Measurements from ENCODE around the gene C15orf39.

GRCh38 chr15:75177360-75178071 lies 24.2 kb upstream of the C15orf39 start:
- TF ChIP-seq POLR2A (IDR thresholded peaks at IDR 0.05) (no peak), CTCF (IDR thresholded peaks at IDR 0.05 in 4 of 5, conservative IDR thresholded peaks at IDR 0.05 in 1 of 5) (no peak)
